A204.1 (cell line): ENCODE results near the gene GPHN.
"Not testable (repeated sequence)": the region's sequence is repeated elsewhere in the genome, so short reads cannot be mapped to it uniquely, and the experiment has no call there.

Experiments used
- FAIRE-seq: peaks from 2 replicates; lab custom pipeline; 2012; peaks lifted over from hg19 to GRCh38; lab: Jason Lieb, UNC

Gene GPHN

GRCh38 chr14:66677780-66678179 is 169.8 kb downstream of the GPHN start:
- FAIRE-seq: no peak

- no peak for FAIRE-seq
These were observed 172.3 kb downstream of the GPHN start for GRCh38 chr14:66680216-66680615.

GRCh38 chr14:66696326-66696725 is 188.4 kb downstream of the GPHN start:
- FAIRE-seq: no peak

GRCh38 chr14:66698503-66698902 is 190.6 kb downstream of the GPHN start:
- FAIRE-seq: no peak

GRCh38 chr14:66701813-66702212 is 193.9 kb downstream of the GPHN start:
- FAIRE-seq: no peak

GRCh38 chr14:66708267-66708666 is 200.3 kb downstream of the GPHN start:
- no peak for FAIRE-seq

- FAIRE-seq: no peak
These were observed 201.3 kb downstream of the GPHN start for GRCh38 chr14:66709291-66709690.

- FAIRE-seq: not testable (repeated sequence)
These were observed 206.3 kb downstream of the GPHN start for GRCh38 chr14:66714291-66714690.

- not testable (repeated sequence) for FAIRE-seq
These were observed 207.4 kb downstream of the GPHN start for GRCh38 chr14:66715313-66715712.

GRCh38 chr14:66716227-66716626 is 208.3 kb downstream of the GPHN start:
- FAIRE-seq: no peak

- no peak for FAIRE-seq
These were observed 209.7 kb downstream of the GPHN start for GRCh38 chr14:66717561-66718140.

- no peak for FAIRE-seq
These were observed 217.0 kb downstream of the GPHN start for GRCh38 chr14:66724996-66725395.

GRCh38 chr14:66731298-66731697 is 223.4 kb downstream of the GPHN start:
- FAIRE-seq: not testable (repeated sequence)

- no peak for FAIRE-seq
These were observed 227.9 kb downstream of the GPHN start for GRCh38 chr14:66735853-66736252.

GRCh38 chr14:66739826-66740225 is 231.9 kb downstream of the GPHN start:
- peak; percentile 34 for FAIRE-seq

GRCh38 chr14:66745078-66745477 is 237.1 kb downstream of the GPHN start:
- peak; percentile 51 for FAIRE-seq

- peak; percentile 82 for FAIRE-seq
These were observed 238.5 kb downstream of the GPHN start for GRCh38 chr14:66746316-66747006.

- no peak for FAIRE-seq
These were observed 244.2 kb downstream of the GPHN start for GRCh38 chr14:66752109-66752508.

GRCh38 chr14:66758031-66758613 is 250.2 kb downstream of the GPHN start:
- no peak for FAIRE-seq

GRCh38 chr14:66772146-66772545 is 264.2 kb downstream of the GPHN start:
- no peak for FAIRE-seq

- FAIRE-seq: no peak
These were observed 274.9 kb downstream of the GPHN start for GRCh38 chr14:66782853-66783252.

- no peak for FAIRE-seq
These were observed 282.2 kb downstream of the GPHN start for GRCh38 chr14:66790101-66790500.

- no peak for FAIRE-seq
These were observed 295.0 kb downstream of the GPHN start for GRCh38 chr14:66802962-66803361.

GRCh38 chr14:66804141-66804540 is 296.2 kb downstream of the GPHN start:
- FAIRE-seq: no peak
